ENCODE results near the gene AOPEP. TPM values are rescaled to one million over a fixed set of nuclear protein-coding genes. Genes with fewer than 3 reads are reported as not detected.
A peak's percentile ranks its signal among the peaks of the same experiment; 100 is the strongest.
"Not testable (repeated sequence)": the region's sequence is repeated elsewhere in the genome, so short reads cannot be mapped to it uniquely, and the experiment has no call there.

AOPEP gene
- total RNA-seq, 1 experiment from 2014 or later, result 79.5 TPM

- peaks cover 25% of the 10 kb centered on the region for H3K4me1 ChIP-seq
- H3K4me3 ChIP-seq; DNase-seq; H3K27me3 ChIP-seq; H3K27ac ChIP-seq; H3K36me3 ChIP-seq; H3K9me3 ChIP-seq (replicated peaks): not testable (repeated sequence)
Observed at GRCh38 chr9:94830071-94830604, 103.6 kb downstream of the AOPEP start.

GRCh38 chr9:94833802-94834201 lies 107.3 kb downstream of the AOPEP start:
- no peaks in the 10 kb centered on the region for H3K36me3 ChIP-seq
- no peak overlapping the region for H3K4me3 ChIP-seq
- DNase-seq, result no peak
- peaks cover 9% of the 10 kb centered on the region for H3K9me3 ChIP-seq (replicated peaks)
- peaks cover 13% of the 10 kb centered on the region for H3K4me1 ChIP-seq
- H3K27ac ChIP-seq, result no peak overlapping the region
- H3K27me3 ChIP-seq, result no peaks in the 10 kb centered on the region

DNA sequence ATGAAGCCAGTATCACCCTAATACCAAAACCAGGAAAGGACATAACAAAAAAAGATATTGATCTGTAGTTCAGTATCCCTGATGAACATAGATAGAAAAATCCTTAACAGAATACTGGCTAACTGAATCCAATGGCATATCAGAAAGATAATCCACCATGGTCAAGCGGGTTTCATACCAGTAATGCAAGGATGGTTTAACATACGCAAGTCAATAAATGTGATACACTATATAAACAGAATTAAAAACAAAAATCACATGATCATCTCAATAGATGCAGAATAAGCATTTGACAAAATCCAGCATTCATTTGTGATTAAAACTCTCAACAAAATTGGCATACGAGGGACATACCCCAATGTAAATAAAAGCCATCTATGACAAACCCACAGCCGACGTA lies 110.9 kb downstream of the AOPEP start:
- DNase-seq, result no peak
- H3K27ac ChIP-seq, result no peak overlapping the region
- peaks cover 7% of the 10 kb centered on the region for H3K9me3 ChIP-seq (replicated peaks)
- H3K36me3 ChIP-seq, result no peaks in the 10 kb centered on the region
- no peaks in the 10 kb centered on the region for H3K27me3 ChIP-seq
- no peak overlapping the region for H3K4me3 ChIP-seq
- no peaks in the 10 kb centered on the region for H3K4me1 ChIP-seq

GRCh38 chr9:94839398-94839797 lies 112.9 kb downstream of the AOPEP start:
- no peaks in the 10 kb centered on the region for H3K36me3 ChIP-seq
- DNase-seq, result no peak
- peaks cover 7% of the 10 kb centered on the region for H3K9me3 ChIP-seq (replicated peaks)
- no peak overlapping the region for H3K4me3 ChIP-seq
- H3K27ac ChIP-seq, result no peak overlapping the region
- H3K27me3 ChIP-seq, result no peaks in the 10 kb centered on the region
- H3K4me1 ChIP-seq, result no peaks in the 10 kb centered on the region

DNA sequence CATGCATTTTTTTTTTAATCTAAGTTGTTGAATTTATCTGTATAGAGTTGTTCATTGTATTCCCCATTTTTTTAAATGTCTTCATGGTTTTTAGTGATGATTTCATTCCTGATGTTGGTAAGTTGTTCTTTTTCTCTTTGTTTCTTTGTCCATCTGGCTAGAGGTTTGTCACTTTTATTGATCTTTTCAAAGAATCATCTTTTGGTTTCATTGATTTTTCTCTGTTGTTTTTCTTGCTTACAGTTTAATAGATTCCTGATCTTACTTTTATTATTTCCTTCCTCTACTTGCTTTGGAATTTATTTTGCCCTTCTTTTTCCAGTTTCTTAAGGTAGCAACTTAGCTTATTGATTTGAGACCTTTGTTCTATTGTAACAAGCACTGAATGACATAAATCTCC lies 114.2 kb downstream of the AOPEP start:
- Histone ChIP-seq H3K9me3 (replicated peaks) (peaks cover 7% of the 10 kb centered on the region), H3K4me1 (no peaks in the 10 kb centered on the region), H3K27me3 (no peaks in the 10 kb centered on the region), H3K4me3 (no peak overlapping the region), H3K27ac (no peak overlapping the region), H3K36me3 (no peaks in the 10 kb centered on the region)
- no peak for DNase-seq

DNA sequence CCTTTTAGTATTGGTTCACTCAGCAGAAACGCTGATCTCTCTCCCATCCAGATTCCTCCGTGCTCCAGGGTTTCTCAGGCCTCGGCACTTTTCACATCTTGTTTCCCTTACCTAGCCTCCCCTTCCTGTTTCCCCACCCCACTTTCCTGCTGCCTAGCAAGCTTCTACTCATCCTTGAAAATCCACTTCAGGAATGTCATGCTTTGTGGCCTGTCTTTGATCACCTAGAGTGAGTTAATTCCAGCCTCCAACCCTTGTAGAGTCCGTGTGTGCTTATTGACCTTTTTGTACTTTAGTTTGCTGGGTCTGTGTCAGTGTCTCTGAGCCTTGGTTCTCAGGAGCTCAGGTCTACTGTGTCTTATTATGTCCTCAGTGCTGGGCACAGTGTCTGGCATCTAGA lies 116.6 kb downstream of the AOPEP start:
- no peaks in the 10 kb centered on the region for H3K27me3 ChIP-seq
- no peak overlapping the region for H3K27ac ChIP-seq

DNA sequence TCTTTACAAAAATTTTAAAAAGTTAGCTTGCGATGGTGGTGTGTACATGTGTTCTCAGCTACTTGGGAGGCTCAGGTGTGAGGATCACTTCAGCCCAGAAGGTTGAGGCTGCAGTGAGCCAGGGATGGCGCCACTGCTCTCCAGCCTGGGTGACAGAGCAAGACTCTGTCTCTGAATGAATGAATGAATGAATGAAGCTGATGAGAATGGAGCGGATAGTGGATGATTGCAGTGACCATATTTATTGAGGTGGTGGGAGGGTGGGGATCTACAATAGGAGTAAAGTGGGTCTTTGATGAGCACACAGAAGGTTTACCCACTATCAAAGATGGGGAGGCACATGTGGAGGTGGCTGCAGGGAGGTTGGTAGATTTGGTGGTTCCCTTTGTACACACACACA lies 120.2 kb downstream of the AOPEP start:
- no peak for DNase-seq
- H3K9me3 ChIP-seq (replicated peaks), result no peaks in the 10 kb centered on the region; the same call in 1 of the 2 replicates
- no peaks in the 10 kb centered on the region for H3K36me3 ChIP-seq
- H3K27ac ChIP-seq, result no peak overlapping the region
- no peak overlapping the region for H3K4me3 ChIP-seq
- no peaks in the 10 kb centered on the region for H3K27me3 ChIP-seq
- H3K4me1 ChIP-seq, result peaks cover 10% of the 10 kb centered on the region

More for the DNA sequence above, 116.6 kb downstream of the AOPEP start:
- peaks cover 9% of the 10 kb centered on the region for H3K4me1 ChIP-seq
- no peak overlapping the region for H3K4me3 ChIP-seq
- DNase-seq, result no peak
- H3K9me3 ChIP-seq (replicated peaks), result peaks cover 3% of the 10 kb centered on the region; the same call in 1 of the 2 replicates
- H3K36me3 ChIP-seq, result no peaks in the 10 kb centered on the region

DNA sequence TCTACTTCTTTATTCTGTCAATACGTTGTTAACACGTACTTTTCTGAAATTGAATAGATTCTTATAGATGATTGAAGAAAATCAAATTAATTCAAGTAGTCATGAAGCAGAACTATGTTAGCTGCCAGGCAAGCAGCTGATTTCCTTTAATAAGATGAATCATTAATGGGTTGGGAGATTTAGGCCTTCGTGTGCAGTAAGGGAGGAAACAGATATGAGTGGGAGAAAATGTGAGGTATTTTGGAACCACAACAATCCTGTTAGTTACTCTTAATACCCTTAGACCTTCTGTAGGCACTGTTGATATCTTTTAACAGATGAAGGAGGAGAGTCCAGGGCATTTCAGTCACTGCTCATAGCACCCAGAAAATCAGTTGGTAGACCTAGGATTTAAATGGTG lies 121.0 kb downstream of the AOPEP start:
- peak in 1 of 2 experiments; percentile 47 for DNase-seq
- no peak overlapping the region for H3K4me3 ChIP-seq
- H3K9me3 ChIP-seq (replicated peaks), result no peaks in the 10 kb centered on the region; the same call in 1 of the 2 replicates
- H3K27me3 ChIP-seq, result no peaks in the 10 kb centered on the region
- no peak overlapping the region; the same call in 1 of the 2 replicates for H3K27ac ChIP-seq
- H3K36me3 ChIP-seq, result no peaks in the 10 kb centered on the region
- peaks cover 16% of the 10 kb centered on the region for H3K4me1 ChIP-seq

GRCh38 chr9:94848791-94849190 lies 122.3 kb downstream of the AOPEP start:
- DNase-seq; H3K9me3 ChIP-seq (replicated peaks); H3K27ac ChIP-seq; H3K27me3 ChIP-seq; H3K4me3 ChIP-seq; H3K36me3 ChIP-seq: not testable (repeated sequence)
- peaks cover 19% of the 10 kb centered on the region for H3K4me1 ChIP-seq

DNA sequence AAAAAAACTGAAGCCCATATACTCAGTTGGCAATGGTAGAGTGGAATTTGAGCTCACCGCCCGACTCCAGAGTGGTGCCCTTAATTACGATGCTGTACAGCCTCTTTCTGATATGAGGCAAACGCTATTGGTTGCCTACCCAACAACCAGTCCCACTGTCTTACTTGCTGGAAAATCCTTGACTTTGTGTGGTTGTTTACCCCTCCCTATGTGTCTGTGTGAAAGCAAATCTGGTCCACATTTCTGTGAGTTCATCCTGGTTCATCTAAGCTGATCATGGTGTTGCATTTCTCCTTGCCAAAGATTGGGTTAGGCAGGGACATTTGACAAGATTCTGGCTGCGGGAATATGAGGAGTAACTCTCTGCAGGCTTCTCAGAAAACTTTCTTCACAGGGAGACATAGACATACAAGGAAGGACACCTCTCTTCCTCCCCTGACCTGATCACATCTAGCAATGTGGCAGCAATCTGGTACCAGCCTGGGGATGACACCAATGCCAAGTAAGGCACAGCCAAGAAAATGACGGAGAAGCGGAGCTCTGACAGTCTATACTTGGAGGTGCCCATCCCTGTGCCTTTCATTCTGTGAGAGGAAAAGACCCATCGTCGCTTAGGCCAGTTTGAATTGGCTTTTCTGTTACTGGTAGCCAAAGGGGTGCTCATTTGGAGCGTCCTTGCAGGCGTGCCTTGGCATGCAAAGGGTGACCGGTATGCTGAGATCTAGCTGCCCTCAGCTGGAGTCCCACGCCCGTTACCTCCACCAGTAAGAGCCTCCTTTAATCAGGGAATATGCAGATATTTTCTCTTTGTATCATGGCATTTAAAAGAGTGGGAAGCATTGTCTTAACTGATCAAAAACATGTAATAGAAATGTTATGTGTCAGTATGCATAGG lies 124.3 kb downstream of the AOPEP start:
- Histone ChIP-seq H3K4me1 (peaks cover 19% of the 10 kb centered on the region), H3K4me3 (no peak overlapping the region), H3K27ac (no peak overlapping the region), H3K36me3 (no peaks in the 10 kb centered on the region), H3K27me3 (no peaks in the 10 kb centered on the region), H3K9me3 (replicated peaks) (no peaks in the 10 kb centered on the region; the same call in none of the 2 replicates)
- DNase-seq, result no peak

- Histone ChIP-seq H3K4me3 (no peak overlapping the region), H3K27me3 (no peaks in the 10 kb centered on the region), H3K4me1 (peaks cover 19% of the 10 kb centered on the region), H3K27ac (no peak overlapping the region), H3K36me3 (no peaks in the 10 kb centered on the region), H3K9me3 (replicated peaks) (no peaks in the 10 kb centered on the region; the same call in none of the 2 replicates)
- no peak for DNase-seq
Observed at GRCh38 chr9:94851467-94851866, 125.0 kb downstream of the AOPEP start.

GRCh38 chr9:94851892-94852291 lies 125.4 kb downstream of the AOPEP start:
- Histone ChIP-seq H3K9me3 (replicated peaks) (no peaks in the 10 kb centered on the region; the same call in none of the 2 replicates), H3K27me3 (no peaks in the 10 kb centered on the region), H3K27ac (no peak overlapping the region), H3K36me3 (no peaks in the 10 kb centered on the region), H3K4me3 (no peak overlapping the region), H3K4me1 (peaks cover 19% of the 10 kb centered on the region)
- no peak for DNase-seq

- no peak overlapping the region for H3K4me3 ChIP-seq
- peaks cover 17% of the 10 kb centered on the region for H3K4me1 ChIP-seq
- no peak overlapping the region for H3K27ac ChIP-seq
- no peaks in the 10 kb centered on the region for H3K36me3 ChIP-seq
- DNase-seq, result no peak
- no peaks in the 10 kb centered on the region for H3K27me3 ChIP-seq
- no peaks in the 10 kb centered on the region; the same call in none of the 2 replicates for H3K9me3 ChIP-seq (replicated peaks)
Observed at GRCh38 chr9:94852373-94852772, 125.9 kb downstream of the AOPEP start.

DNA sequence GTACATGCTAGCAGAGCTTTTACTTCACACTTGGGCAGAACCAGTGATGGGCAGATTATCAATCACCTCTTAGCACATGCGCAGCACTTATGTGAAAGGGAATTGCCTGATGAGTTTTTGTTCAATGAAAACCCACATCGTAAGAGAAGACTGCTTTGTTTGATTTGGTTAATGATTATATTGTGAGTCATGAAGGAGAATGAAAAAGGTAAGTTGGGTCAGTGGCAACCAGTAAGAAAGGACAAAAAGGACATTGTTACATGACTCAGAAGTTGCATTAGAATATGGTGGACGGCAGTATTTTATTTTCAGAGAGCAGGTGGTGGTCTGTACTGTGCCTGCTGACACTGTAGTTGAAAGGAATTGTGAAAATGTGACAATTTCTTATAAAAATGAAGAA lies 127.4 kb downstream of the AOPEP start:
- Histone ChIP-seq H3K4me1 (peaks cover 10% of the 10 kb centered on the region; the same call in 1 of the 2 replicates), H3K9me3 (replicated peaks) (no peaks in the 10 kb centered on the region; the same call in none of the 2 replicates), H3K27me3 (no peaks in the 10 kb centered on the region), H3K4me3 (no peak overlapping the region), H3K27ac (no peak overlapping the region), H3K36me3 (no peaks in the 10 kb centered on the region)
- no peak for DNase-seq

DNA sequence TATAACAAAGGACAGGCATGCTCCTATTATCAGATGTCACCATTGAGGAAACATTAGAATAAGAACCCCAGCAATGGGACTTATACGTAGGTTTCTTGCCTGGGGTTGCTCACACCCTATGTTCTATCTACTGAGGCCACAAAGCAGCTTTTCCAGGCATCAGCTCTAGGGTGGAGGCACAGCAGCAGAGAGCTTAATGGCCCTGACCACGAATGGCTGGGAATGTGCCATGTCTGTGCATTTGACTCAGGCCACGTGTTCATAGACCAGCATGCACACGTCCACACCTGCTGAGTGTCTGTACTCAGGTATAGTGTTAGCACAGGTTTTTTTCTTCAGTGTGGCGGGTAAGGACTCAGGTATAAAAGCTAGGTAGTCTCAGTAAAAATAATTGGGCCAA lies 129.4 kb downstream of the AOPEP start:
- peak; percentile 29 to 53 for DNase-seq
- H3K4me1 ChIP-seq, result peaks cover 21% of the 10 kb centered on the region
- H3K36me3 ChIP-seq, result no peaks in the 10 kb centered on the region
- no peak overlapping the region for H3K27ac ChIP-seq
- no peak overlapping the region for H3K4me3 ChIP-seq
- H3K9me3 ChIP-seq (replicated peaks), result no peaks in the 10 kb centered on the region; the same call in 1 of the 2 replicates
- H3K27me3 ChIP-seq, result no peaks in the 10 kb centered on the region

All from SJCRH30 (cell line).